HG03064 (cell line): ENCODE measurements around the gene ASZ1.

ENCODE experiments used
- ATAC-seq: cut with Tn5 transposase; IDR thresholded peaks from one replicate; pipeline ENCODE4 v1.9.1; 2021; ENCODE audit warnings: low read depth; ENCODE audit not compliant: unreplicated experiment

The ASZ1 gene

DNA sequence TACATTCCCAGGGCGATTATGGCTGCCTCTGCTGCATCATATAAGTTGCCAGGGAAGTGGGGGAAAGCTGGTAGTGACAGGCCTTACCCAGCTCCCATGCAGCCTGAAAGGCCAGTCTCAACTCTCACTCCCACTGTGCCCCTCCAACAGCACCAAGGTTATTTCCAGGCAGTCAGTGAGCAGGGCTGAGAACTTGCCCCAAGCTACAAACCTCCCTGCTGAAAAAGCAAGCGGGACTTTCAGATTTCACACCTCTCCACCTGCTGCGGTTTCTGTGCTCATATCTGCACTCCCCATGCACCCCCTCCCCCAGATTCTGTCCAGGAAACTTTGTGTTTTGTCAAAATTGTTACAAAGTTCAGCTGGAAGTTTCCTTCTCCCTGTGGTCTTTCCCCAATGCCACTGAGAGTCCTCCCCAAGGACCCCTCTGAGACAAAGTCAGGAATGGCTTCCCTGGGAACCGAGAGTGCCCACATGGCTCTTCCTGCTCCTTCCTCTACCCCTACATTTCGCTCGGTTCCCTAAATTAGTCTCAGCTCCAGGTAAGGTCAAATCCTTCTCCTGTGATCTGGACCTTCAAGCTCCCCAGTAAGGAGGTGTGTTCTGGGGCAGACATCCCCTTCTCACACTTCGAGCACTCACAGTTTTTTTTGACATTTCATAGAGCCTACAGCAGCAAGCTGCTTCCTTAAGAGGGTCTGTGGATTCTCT is 79.2 kb downstream of the ASZ1 start:
- ATAC-seq: peak; percentile 97

DNA sequence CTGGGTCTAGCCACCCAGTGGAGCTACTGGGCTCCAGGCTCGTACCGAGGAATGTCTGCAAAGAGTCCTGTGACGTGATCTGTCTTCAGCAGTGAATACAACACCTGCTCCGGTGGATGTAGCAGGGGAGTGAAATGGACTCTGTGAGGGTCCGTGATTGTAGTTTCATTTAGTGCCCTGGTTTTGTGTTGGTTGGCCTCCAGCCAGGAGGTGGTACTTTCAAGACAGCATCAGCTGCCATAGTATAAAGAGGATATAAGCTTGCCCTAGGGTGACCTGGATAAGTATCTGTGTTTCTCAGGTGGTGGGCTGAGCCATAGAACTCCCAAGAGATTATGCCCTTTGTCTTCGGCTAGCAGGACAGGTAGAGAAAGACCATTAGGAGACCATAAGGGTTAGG is 79.8 kb downstream of the ASZ1 start:
- ATAC-seq: peak; percentile 17

DNA sequence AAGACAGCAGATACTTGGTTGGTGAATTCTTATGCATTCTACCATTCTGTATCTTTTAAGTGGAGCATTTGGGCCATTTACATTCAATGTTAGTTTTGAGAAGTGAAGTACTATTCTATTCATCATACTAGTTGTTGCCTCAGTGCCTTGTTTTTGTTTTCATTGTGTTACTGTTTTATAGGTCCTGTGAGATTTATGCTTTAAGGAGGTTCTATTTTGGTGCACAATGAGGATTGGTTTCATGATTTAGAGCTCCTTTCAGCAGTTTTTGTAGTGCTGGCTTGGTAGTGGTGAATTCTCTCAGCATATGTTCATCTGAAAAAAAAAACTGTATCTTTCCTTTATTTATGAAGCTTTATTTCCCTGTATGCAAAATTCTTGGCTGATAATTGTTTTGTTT is 81.1 kb downstream of the ASZ1 start:
- no peak for ATAC-seq

DNA sequence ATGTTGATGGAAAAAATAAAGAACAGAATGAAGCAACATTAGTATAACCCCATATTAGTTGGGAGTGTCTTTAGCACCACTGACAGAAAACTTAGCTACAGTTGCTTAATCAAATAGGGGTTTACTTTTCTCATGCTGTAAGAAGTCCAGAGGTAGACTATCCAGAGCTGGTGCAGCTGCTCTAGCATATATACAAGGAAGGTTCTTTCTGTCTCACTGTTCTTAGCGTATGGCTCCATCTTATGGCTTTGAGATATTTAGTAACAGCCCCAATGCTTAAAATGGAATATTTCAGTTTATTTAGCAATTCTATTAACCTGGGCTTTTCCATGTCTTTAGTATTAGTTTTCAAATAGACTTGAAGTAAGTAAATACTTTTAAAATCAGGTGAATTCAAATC is 89.3 kb downstream of the ASZ1 start:
- ATAC-seq: no peak

DNA sequence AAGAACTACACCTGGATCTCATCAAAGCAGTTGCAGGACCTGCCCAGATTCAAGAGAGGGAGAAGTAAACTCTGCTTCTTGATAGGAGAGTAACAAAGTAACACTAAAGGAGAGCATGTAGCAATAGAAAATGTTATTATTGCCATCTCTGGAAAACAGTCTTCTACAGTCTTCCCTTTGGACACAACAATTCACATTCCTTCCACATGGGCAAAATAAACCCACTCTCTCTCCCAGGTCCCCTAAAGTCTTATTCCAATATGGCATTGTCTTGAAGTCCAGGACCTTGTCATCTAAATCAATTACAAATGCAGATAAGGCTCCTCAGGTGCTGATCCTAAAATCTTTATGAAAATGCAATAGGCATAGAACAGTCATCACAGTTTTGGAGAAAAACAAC is 94.1 kb downstream of the ASZ1 start:
- no peak for ATAC-seq

DNA sequence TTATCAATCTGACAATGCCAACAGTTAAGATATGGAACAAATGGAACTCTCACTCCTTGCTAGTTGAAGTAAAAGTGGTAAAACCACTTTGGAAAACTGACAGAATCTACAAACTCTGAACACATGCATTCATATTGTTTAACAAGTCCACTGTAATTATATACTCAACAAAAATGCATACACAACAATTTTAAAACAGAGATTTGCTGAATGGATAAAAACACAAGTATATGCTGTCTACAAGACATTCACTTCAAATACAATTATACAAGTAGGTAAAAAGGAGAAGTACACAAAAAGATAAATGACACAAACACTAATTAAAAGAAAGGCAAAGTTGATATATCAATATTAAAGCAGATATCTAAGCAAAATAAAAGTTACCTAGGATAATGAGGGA is 95.3 kb downstream of the ASZ1 start:
- ATAC-seq: no peak

DNA sequence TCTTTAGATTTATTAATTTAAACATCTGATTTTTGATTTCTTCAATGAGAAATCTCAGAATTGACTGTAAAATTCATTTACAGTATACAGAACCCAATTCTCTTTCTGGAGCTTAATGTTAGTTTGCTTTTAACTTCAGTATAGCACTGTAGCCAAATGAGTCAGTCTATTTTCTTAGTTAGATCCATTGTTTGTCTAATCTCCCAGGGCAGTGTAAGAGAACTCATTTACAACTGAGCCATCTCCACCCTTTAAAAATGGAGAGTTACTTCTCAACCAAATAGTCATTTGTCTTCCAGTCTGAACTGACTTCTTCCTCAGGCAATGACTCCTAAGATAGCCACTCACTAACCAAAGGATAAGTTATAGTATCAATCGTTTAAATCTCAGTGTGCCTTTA is 101.5 kb downstream of the ASZ1 start:
- no peak for ATAC-seq

DNA sequence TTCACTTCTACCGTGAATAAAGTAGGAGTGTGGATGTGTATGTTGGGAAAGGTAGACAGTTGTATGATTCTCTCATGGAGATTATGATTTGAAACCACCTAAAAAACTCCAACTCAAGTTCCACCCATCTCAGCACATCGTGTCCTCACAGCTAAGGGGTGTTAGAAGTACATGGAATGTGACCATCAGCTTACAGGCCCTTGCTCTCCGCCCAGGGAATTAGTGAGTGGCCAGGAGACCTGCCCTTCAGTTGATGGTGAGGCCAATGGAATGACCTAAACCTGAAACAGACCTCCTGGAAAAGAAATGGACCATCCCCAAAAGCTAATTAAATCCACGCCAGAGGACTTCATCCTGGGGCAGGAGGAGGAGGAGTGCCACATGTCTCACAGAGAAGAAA is 102.3 kb downstream of the ASZ1 start:
- no peak for ATAC-seq

DNA sequence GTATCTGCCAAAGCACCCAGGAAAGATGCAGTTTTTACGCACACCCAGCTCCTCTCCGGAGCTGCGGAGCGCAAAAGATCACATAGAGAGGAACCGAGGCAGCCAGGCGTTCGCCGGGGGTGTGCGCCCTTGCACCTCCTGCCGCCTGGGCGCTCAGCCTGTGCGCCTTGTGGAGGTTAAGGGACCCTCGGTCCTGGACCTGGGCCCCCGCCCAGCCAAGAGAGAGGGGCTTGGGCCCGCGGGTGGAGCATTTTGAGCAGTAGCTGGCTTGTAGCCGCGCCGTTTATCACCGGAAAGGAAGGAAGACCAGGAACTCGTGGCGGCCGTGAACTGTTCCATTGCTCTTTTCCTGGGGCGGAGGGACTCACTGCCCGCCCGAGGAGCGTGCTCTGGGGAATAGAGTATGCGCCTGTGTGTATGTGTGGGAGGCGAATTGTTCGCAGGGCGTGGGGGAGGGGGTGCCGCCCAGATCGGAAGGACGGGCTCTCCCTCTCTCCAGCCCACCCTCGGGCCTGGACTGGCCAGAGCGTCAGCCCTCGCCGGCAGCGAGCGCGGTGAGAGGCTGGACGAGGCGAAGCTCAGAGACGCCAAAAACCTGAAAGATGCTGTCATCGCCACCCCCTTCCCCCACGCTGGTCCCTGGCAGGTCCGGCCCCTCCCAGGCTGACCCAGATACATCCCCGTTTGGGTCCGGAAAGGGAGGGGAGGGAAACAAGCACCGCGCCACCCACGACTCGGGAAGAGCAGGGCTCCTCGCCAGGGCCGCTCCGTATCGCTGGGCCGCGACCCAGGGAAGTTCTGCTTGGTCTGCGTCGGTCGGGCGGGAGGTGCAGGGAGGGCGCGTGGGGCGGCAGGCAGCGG is 103.2 kb downstream of the ASZ1 start:
- ATAC-seq: no peak

DNA sequence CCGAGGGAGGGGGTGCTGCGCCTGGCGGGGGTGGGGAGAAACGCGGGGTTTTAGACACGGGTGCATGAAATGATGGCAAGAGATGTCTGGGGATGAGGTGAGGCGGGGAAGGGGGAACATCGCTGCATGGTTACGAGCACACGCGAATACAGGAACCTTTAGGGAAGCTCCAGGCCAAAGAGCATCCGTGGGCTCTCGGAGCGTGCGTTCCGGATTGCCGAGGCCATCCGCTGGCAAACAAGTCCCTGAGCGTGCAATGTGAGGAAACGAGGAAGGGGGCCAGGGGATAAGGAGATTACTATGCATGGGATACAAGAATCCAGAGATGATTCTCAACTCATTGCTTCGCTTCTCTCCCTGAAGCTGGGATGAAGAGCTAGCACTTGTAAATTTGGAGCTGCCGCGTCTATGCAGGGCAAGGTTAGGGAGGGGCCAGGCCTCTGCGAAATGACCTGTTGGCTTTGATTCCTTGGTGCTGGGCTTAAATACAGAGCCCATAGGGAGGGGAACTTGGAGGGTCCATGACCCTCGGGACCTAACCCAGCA is 103.9 kb downstream of the ASZ1 start:
- ATAC-seq: no peak

DNA sequence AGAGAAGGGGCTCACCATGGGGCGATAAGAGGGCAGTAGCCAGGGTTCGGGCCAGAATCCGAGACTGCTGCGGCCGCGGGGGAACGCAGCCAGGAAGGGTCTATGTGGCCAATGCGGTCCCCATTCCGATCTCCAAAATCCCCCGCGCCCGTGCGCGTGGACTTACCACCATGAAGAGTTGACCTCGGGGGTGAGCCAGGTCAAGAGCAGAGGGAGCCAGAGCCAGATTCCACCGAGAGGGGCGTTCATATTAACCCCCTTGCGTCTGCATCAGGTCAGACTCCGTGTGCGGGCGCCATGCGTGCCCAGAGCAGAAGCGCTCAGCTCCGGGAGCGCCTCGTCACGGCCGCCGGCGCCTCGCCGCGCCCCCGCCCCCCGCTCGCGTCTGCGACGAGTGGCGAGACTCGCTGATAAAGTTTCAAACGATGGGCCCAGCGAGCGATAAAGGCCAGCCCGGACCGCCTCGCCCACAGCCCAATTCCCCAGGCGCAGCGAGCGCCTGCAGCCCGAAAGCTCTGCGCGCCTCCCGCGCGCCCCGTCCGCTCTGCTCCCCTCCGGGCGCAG is 104.5 kb downstream of the ASZ1 start, which contains the start of gene WNT2:
Gene WNT2 (minus strand): TSS at position 318 of the 564 bp plus-strand sequence. CDS start 69 bp downstream, at position 249.
- ATAC-seq: no peak

DNA sequence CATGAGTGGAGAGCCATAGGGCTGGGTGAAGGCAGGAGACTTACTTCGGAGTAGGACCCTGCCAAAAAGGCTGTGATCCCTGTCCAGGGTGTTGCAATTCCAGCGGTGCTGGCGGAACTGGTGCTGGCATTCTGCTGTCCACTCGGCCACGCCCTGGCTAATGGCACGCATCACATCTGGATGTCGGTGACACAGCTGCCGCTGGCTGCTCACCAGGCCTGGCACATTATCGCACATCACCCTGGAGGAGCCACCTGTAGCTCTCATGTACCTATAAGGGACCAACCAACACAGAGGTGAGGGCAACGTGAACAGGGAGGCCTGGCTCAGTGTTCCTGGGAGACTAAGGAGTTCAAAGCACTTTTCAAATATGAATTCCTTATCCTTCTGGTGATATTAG is 106.8 kb downstream of the ASZ1 start:
- no peak for ATAC-seq

DNA sequence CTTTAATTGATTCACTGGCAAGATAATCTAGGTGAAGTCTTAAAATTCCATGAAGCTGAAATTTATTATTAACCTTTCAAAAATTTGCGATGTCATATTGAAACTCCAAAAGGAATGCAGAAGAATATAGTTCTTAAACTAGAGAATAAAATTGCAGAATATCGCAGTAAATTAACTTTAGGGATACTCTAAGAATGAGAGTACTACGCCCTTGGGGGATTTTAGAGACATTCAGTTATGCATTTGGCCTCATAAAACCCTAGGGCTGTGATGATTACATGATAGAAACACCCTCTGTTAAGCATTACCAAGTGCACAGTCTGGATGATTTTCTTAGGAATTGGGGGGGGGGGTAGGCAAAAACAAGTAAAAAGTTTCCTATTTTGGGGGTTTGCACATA is 108.1 kb downstream of the ASZ1 start:
- ATAC-seq: no peak

DNA sequence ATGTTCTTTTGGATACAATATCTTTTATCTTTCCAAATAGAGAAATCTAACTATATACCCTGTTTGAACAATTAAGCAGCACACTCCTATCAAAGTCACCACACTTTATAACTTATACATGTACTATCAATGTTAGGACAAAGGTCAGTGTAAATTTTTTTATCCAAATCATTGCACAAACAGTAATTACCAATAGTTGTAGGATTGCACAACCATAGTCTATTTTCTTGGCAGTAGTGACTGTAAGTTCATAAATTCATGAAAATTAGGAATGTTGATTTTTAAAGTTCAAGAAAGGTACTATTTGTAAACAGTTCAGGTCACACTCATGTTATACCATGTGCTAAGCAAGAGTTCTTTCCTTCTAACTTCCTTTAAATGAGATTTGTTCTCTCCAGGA is 113.7 kb downstream of the ASZ1 start:
- no peak for ATAC-seq
